Activated CD8-positive, alpha-beta T cell treated with anti-CD3 and anti-CD28 coated beads, Interleukin-2, amount 10 ng/mL, durations not matched to agents 7 days and 5 days (primary cell): ENCODE results near the gene MICA. TPM values are rescaled to one million over a fixed set of nuclear protein-coding genes. Genes with fewer than 3 reads are reported as not detected.

Experiments
- ATAC-seq: fragments of 150-1000 bp; cut with Tn5 transposase; one replicate; pipeline ENCODE4 v1.10.0; 2021; ENCODE audit warnings: moderate library complexity
- CTCF ChIA-PET: fragments of 350-600 bp; sonication (Branson Sonifier 250); formaldehyde crosslinking; loops from one replicate; lab custom pipeline; 2021; ENCODE audit warnings: antibody characterized with exemption; lab: Charles Lee
- POLR2A ChIA-PET: fragments of 350-600 bp; sonication (Branson Sonifier 250); formaldehyde crosslinking; loops from one replicate; lab custom pipeline; 2021; ENCODE audit warnings: antibody characterized with exemption; lab: Charles Lee
- DNase-seq: peaks from one replicate; pipeline ENCODE4 v3.0.0-alpha.2; 2020
- H3K27ac Mint-ChIP-seq: one replicate; pipeline ENCODE4 v1.8.0; 2021; ENCODE audit warnings: mild to moderate bottlenecking, mixed read lengths
- H3K27me3 Mint-ChIP-seq: one replicate; pipeline ENCODE4 v1.8.0; 2021; ENCODE audit warnings: low read depth, mixed read lengths
- H3K36me3 Mint-ChIP-seq: one replicate; pipeline ENCODE4 v1.8.0; 2021; ENCODE audit warnings: low read depth, mixed read lengths
- H3K4me1 Mint-ChIP-seq: one replicate; pipeline ENCODE4 v1.8.0; 2021; ENCODE audit warnings: low read depth, mixed read lengths
- H3K4me3 Mint-ChIP-seq: one replicate; pipeline ENCODE4 v1.8.0; 2021; ENCODE audit warnings: mild to moderate bottlenecking, mixed read lengths
- H3K9me3 Mint-ChIP-seq: one replicate; pipeline ENCODE4 v1.8.0; 2022; ENCODE audit warnings: mixed read lengths; ENCODE audit not compliant: insufficient read depth
- microRNA-seq: library from miRNA; unstranded; fragments of <30 nt; microRNA quantifications from one replicate; pipeline ENCODE4 v1.2.0, GENCODE V29; 2022
- total RNA-seq, 2 experiments: library from RNA; stranded (reverse); gene quantifications; one replicate each; pipeline ENCODE4 v1.2.3, GENCODE V29; 2021

The MICA gene
- total RNA-seq, 2 experiments from 2014 or later, result 8.7 to 9.0 TPM

GRCh38 chr6:31462964-31463870, 59.8 kb downstream of the MICA start:
- DNase-seq (peak; percentile 90), ATAC-seq (peak; percentile 89)
- H3K27ac Mint-ChIP-seq, result peak overlapping the region; percentile 90
- CTCF ChIA-PET, result interaction anchor here (0.6 to 2.4 kb wide), 8 partner anchors 11 to 384 kb away, joined by 3 to 10 read pairs (median 3); no protein-coding TSS in a partner anchor
- H3K9me3 Mint-ChIP-seq, result no peaks in the 10 kb centered on the region
- H3K27me3 Mint-ChIP-seq, result peaks cover 6% of the 10 kb centered on the region
- peak overlapping the region; percentile 98 for H3K4me3 Mint-ChIP-seq
- POLR2A ChIA-PET, result interaction anchor here (0.8 to 1.0 kb wide), 4 partner anchors 34 to 88 kb away, joined by 3 to 6 read pairs (median 4); partner anchors contain the start of gene MICB
- peaks cover 43% of the 10 kb centered on the region for H3K36me3 Mint-ChIP-seq
- peaks cover 53% of the 10 kb centered on the region for H3K4me1 Mint-ChIP-seq

GRCh38 chr6:31464252-31465184, 61.1 kb downstream of the MICA start:
- peak overlapping the region; percentile 98 for H3K4me3 Mint-ChIP-seq
- ChIA-PET POLR2A (interaction anchor here (1.1 kb wide), 1 partner anchor 64 kb away, joined by 3 read pairs; no protein-coding TSS in a partner anchor), CTCF (no interaction called here)
- no peaks in the 10 kb centered on the region for H3K9me3 Mint-ChIP-seq
- H3K4me1 Mint-ChIP-seq, result peaks cover 62% of the 10 kb centered on the region
- H3K27ac Mint-ChIP-seq, result peak overlapping the region; percentile 90
- DNase-seq (no peak), ATAC-seq (no peak)
- H3K36me3 Mint-ChIP-seq, result peaks cover 50% of the 10 kb centered on the region
- no peaks in the 10 kb centered on the region for H3K27me3 Mint-ChIP-seq

Small RNA genes lying within 50 kb of the gene (microRNA-seq; reads per million reads assigned to microRNA genes)
- gene MIR6891, result 8.0 reads per million, percentile 17 among the genes with 10 or more reads in this experiment

Other genes starting within 250 kb of the MICA start
- 10 to 100 TPM; 36.5 to 41.9 TPM for gene CCHCR1, start 245.8 kb upstream of the MICA start, total RNA-seq
- 100 to 1,000 TPM; 122 to 125 TPM for gene TCF19, start 245.0 kb upstream of the MICA start, total RNA-seq
- not detected for gene POU5F1, start 232.9 kb upstream of the MICA start, total RNA-seq
- 1,000 to 10,000 TPM; 1,075 to 1,135 TPM for gene HLA-C, start 131.5 kb upstream of the MICA start, total RNA-seq
- 1,000 to 10,000 TPM; 3,406 to 3,473 TPM for gene HLA-B, start 46.4 kb upstream of the MICA start, total RNA-seq
- gene MICB, start 94.5 kb downstream of the MICA start, total RNA-seq, result 10 to 100 TPM; 49.0 TPM
- gene MCCD1, start 125.4 kb downstream of the MICA start, total RNA-seq, result not detected
- 100 to 1,000 TPM; 477 to 488 TPM for gene DDX39B, start 138.4 kb downstream of the MICA start, total RNA-seq
- 1 to 10 TPM; 2.5 TPM for gene ATP6V1G2, start 143.0 kb downstream of the MICA start, total RNA-seq
- 10 to 100 TPM; 13.5 to 14.2 TPM for gene NFKBIL1, start 144.0 kb downstream of the MICA start, total RNA-seq
- 10 to 100 TPM; 19.4 to 24.6 TPM for gene LTA, start 168.7 kb downstream of the MICA start, total RNA-seq
- gene TNF, start 172.0 kb downstream of the MICA start, total RNA-seq, result 10 to 100 TPM; 53.4 to 55.0 TPM
- gene LTB, start 178.8 kb downstream of the MICA start, total RNA-seq, result 100 to 1,000 TPM; 613 to 618 TPM
- 100 to 1,000 TPM; 125 to 139 TPM for gene LST1, start 182.7 kb downstream of the MICA start, total RNA-seq
- 100 to 1,000 TPM; 107 to 115 TPM for gene NCR3, start 189.4 kb downstream of the MICA start, total RNA-seq
- gene AIF1, start 211.6 kb downstream of the MICA start, total RNA-seq, result 100 to 1,000 TPM; 177 TPM
- gene PRRC2A, start 217.1 kb downstream of the MICA start, total RNA-seq, result 100 to 1,000 TPM; 260 to 279 TPM
- gene BAG6, start 249.1 kb downstream of the MICA start, total RNA-seq, result 100 to 1,000 TPM; 259 to 267 TPM